GM21529 (cell line): ENCODE measurements around the gene PPM1L.

Source experiments
- ATAC-seq: cut with Tn5 transposase; IDR thresholded peaks from one replicate; pipeline ENCODE4 v1.9.1; 2021; ENCODE audit not compliant: unreplicated experiment

The PPM1L gene

DNA sequence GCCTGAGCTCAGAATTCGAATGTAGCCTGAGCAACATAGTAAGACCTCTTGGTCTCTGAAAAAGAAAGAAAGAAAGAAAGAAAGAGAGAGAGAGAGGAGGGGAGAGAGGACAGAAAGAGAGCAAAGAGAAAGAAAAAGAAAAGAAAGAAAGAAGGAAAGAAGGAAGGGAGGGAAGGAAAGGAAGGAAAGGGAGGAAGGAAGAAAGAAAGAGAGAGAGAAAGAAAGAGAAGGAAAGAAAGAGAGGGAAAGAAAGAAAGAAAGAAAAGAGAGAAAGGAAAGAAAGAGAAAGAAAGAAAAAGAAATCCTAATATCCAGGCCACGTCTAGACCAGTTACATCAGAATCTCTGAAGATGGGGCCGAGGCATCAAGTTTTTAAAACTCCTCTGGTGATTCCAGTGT, 50.7 kb downstream of the PPM1L start:
- no peak for ATAC-seq

DNA sequence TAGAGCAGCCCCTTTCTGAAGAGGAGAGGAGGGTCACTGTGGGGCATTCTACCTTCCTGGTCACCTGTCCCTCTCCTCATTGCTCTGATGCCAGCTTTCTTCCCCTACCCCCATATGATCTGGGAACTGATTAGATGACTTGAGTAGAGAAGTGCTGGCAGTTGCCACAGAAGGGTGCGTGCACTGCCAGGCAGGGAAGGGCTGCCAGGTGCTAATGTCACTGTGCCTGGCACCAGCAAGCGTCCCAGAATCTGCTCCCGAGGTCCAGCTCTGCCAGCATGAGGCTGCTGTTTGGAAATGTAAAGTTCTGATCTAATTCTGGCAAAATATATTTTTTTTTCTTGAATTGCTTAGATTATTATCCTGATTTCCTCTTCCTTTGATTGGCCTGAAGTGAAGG, 52.8 kb downstream of the PPM1L start:
- ATAC-seq = no peak

DNA sequence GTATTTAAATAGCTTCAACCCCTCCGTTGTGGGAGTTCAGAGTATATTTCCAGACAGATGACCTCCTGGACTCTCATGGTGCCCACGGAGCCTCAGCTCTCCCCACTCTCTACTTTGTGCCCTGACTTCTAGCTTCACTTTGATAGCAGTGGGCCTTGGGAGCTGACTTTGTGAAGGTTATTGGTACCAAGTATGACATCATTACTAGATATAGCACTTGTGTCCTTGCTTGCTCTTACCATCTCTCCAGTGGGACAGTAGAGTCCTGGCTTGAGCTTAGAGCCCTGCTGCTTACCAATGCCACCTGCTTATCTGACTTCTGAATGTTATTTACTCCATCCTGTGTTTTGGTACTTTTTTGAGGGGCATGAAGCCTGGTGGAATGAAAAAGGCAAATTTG, 53.4 kb downstream of the PPM1L start:
- ATAC-seq = no peak

DNA sequence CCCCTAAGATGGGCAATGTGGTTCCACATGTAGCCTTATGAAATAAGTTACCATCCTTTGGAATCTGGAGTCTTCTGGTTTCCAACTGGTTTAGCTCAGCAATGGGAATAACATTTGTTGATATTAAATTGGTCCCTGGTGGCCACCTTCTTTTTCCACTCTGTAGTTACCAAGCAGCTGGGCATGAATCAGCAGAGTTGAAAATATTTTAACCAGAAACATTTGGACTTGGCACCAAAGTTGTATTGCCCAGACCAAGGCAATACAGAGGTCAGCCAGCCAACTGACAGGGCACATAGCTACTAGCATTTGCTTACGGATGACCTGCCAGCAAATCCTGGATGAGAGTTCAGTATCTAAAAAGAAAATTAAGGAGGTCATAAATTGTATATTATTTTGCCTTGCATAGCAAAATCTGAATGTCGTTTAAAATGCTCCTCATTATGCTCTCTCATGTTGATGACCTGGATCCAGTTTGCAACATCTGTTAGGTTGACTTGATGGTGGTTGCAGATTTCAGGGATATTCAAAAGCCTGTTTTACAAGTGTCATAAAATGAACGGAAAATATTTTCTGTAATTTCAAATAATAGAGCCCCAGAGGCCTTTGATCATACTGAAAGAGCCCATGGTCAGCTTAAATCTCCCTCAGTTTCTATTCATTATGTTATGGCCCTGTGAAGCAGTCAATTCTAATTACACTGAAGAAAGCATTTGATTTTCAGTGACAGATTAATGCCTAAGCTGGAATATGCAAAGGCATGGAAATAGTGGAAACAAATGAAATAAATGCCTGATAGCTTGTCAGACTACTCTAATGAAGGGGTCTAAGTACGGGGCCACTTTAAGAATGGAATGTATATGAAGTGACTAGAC, 54.6 kb downstream of the PPM1L start:
- ATAC-seq = no peak

DNA sequence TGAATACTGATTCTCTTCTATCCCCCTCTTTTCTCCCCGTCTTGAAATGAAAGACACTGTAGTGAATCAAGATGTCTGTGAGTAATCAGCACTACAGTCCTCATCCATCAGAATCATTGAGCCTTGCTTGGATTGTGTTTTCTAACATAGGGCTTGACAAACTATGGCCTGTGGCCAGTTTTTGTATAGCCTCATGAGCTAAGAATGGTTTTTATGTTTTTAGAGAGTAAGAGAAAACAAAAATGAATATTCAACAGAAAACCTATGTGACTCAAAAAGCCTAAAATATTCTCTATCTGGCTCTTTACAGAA, 55.2 kb downstream of the PPM1L start:
- ATAC-seq = no peak

DNA sequence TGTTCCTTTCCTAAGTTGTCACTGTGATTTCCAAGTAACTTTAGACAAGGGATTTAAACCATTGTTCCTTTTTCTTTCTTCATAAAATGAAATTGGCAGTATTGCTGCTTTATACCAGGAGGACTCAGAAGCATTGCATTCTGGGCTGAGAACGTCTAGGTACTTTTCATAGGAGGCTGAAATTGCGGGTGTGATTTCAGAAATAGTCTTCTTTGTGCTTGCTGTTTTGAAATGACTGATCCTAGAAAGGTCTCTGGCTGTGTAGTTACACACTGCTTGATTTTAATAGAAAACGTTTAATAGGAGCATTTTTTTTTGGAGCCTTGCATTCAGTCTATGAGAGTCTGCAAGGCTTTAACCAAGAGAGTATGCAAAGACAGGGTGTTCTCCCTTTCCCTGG, 56.3 kb downstream of the PPM1L start:
- no peak for ATAC-seq

DNA sequence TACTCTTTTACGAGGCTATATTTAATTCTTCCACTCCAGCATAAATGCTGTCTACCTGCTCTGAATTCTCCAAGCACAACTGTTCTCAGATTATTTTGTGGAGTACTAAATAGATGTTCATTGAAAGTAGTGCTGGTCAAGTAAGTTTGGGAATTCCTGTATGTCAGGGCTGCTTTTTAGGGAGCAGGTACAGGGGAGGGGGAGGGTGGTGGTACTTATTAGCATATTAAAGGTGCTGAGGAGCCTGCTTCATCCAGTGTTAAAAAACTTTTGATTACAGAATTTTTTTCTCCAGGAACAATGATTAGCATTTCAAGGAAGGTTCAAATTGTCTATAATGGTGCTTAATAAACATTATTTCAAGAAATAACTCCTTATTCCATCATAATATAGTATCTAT, 59.2 kb downstream of the PPM1L start:
- no peak for ATAC-seq

DNA sequence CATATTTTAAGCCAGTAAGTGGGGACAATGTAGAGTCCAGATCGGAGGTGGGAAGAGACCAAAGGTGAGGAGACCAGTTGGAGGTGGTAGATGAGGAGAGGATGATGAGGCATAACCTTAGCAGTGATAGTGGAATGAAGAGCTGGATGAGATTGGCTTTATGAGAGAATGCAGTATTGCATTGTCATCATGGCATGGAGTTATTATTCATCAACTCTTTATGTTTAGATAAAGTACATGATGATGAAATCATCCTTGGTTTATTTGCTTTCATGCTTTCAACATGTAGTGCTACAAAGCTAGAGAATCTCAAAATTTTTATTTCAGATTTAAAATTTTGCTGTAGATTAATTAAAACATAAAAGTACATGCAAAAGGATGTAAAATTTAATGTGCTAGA, 64.0 kb downstream of the PPM1L start:
- ATAC-seq = no peak

DNA sequence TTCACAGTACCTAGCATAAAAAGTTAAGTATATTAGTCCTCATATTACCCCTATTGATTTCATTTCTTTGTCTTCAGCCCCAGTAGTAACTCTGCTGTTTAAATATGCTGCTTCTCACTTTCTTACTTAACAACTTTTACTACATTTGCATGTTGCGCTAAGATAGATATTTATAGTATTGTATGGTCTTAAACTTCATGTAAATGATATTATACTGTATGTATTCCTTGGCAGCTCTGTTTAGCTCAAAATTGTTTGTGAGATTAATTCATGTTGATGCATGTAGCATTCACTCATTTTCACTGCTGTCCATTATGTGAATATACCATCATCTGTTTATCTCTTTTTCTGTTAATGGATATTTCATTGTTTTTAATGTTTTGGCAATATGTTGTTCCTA, 64.4 kb downstream of the PPM1L start:
- no peak for ATAC-seq

DNA sequence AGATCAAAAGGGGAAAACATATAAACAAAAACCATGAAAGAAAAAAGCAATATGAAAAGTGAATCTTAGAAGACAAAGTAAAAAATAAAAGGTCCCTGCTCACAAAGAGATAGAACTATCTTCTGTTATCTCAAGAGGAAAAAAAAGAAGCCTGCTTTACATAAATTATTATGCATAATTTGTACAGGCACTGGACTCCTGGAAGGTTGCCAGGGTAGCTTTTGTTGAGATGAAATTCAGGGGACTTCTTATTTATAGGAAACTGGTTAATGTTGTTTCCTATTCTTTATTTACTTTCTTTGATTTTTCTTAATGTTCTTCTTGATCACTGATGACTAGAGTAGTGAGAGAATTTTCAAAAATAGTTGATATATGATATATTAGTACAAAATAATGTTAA, 66.9 kb downstream of the PPM1L start:
- no peak for ATAC-seq

DNA sequence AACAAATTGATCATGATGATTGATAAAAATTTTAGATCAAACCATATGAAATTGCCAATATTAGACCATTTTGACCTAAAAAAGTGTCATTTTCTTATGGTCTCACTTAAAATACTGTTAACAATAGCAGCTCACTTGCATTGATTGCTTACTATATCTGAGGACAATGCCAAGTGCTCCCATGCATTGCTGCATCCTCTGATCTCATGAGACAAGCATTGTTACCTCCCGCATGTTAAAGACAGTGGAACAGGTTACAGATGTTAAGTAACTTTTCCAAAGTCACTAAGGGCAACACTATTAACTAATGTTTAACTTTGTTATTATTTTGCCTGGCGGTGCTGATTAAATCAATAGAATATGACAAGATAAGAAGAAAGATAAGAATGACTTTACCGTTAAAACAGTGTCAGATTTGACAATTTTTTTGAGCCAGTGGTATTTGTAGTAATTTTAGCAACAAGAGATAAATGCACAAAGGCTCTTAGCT, 69.3 kb downstream of the PPM1L start:
- no peak for ATAC-seq

DNA sequence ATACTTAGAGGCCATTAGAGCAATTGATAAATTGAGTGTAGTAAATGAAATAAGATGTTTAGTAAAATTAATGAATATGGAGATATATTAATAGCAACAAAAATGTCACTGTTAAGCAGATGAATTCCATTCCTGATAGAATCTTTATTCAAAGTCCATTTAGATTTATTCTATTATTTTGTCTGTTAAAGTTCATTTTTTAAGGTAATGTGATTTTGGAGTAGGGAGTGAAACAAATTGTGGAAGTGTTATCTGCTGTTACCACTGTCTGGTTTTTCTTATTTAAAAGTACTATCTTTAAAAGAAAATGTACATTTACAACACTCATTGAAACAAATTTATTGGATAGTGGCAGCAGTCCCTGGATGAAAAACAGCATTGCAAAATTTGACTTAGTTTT, 70.4 kb downstream of the PPM1L start:
- no peak for ATAC-seq

DNA sequence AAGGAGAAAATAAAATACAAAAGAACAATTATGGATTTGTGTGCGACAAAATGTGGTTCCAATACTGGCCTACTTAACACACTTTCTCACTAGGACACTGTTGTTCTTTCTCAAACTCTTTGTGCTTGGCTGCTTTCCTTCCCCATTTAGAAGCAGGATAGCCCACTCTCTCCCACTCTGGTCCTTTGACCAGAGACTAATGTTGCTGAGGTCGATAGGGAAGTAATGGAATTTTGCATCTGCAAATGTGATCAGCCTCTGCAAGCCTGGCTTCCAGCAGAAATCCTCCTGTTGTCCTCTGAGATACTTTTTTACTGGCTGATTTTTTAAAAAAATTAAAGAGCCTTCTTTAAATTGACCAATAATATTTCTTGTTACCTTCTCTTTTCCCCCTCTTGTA, 71.0 kb downstream of the PPM1L start:
- ATAC-seq = no peak

DNA sequence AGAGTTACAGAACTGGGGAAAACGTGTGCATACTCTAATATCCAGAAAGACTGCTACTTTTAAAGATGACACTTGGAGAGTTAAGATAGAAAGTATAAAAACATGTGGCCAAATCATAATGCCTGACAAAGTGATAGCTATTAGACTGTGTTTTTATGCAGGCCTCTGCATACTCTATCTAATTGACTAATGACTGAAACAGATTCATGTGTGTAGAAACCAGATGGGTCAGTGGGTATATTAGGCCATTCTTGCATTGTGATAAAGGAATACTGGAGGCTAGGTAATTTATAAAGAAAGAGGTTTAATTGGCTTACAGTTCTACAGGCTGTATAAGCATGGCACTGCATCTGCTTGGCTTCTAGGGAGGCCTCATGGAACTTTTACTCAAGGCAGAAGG, 71.5 kb downstream of the PPM1L start:
- ATAC-seq = no peak

DNA sequence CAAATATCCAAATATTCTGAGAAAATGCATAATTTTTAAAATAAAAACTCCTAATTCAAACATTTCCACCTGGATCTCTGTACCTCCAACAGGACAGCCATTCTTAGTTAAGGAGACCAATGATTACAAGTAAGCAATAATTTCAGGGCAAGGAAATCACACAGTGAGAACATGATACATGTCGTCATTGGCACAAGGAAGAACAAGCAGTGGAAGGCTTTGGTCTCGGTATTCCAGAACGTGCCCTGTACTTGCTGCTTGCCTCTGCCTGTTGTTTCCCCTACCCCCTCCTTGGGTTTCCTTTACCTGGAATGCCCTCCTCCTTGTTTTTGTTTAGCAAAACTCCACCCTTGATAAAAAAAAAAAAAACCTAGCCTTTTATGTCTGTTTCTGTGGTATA, 72.8 kb downstream of the PPM1L start:
- no peak for ATAC-seq

DNA sequence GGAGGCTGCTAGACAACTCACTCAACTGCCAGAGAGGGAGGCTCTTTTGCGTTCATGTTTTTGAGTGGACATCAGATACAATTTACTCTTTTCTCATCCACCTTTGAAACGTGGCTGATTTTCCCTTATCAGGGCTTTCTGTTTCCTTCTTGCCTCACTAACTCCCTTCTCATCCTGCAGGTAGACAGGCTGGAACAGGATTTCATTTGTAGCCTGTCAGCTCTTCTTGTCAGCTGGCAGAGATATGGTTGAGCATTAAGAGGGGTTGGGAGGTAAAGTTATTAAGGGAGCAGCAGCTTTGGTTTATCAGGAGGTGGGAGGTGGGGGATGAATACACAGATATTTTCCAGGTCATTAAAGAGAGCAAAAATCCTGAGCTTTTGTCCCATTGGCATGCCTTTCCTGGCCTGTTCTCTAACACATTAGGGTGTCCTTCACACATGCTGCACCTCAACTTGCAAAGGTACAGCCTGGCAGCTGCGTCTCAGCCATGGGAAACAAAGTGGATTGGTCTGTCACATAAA, 73.5 kb downstream of the PPM1L start:
- no peak for ATAC-seq

DNA sequence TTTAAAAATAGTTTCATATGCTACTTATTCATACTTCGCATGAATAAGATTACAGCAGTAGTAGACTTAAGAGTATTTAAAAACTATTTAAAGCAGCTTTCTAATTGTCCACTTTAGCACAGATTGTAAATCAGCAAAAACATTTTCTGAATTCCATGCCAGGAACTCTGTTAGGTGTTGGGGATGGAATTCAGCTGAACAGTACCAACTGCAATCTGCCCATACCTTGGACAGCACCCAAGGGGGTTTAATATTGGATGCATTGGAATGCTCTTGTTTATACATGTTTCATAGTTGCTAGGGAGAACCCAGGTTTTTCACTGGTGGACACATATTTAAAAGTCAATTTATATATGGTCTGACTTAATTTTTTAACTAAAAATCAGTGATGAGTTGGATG, 74.8 kb downstream of the PPM1L start:
- no peak for ATAC-seq

DNA sequence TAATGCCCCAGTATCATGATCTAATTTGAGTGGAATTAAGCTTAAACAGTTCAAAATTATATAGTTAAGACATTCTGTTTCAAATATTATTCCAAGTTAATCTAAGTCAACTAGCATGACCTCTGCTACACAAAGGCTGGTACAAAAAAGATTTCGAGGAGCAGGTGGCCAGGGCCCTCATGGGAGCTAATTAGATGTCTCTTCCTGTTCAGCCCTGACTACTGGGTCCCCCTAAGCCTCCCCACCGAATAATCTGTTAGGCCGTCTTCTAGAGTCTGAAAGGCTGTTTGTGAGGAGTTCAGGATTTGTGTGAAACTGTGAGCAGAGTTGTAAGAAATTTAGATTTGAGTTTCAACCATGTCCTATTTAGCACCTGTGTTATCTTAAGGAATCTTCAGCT, 75.4 kb downstream of the PPM1L start:
- no peak for ATAC-seq

DNA sequence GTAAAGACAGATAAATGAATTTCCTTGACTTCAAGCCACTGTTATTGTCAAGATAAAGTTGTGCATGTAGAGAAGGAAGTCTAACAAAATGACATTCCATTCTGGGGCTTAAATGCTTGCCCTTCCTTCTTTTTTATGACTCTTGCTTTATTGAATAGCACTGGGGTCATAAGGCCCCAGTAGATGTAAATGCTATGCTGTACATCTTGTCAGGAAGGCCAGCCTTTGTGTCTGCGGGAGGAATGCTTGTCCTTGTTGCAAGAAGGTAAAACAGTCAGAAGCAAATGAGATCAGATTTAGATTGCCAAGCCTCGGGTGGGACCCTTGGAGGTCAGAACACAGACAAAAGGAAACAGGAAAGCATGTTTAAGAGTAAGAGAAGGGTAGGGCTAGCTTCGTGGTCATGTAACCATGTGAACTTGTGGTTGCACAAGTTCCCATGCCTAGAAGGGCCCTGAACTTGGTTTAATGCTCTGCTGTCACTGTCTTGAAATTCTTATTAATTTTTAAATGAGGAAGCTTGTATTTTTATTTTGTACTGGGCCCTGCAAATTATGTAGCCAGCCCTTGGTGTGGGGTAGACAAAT, 81.5 kb downstream of the PPM1L start:
- ATAC-seq = no peak

DNA sequence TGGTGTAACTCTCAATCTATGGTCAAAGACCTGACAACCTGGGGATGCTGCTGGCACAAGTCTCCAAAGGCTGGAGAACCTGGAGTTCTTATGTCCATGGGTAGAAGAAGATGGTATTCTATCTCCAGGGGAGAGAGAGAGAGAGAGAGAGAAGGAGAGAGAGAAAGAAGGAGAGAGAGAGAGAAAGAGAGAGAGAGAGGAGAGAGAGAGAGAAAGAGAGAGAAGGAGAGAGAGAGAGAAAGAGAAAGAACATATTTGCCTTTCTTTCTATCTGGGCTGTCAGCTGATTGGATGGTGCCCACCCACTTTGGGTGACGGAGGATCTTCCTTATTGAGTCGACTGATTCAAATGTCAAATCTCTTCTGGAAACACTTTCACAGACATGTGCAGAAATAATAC, 84.6 kb downstream of the PPM1L start:
- no peak for ATAC-seq

DNA sequence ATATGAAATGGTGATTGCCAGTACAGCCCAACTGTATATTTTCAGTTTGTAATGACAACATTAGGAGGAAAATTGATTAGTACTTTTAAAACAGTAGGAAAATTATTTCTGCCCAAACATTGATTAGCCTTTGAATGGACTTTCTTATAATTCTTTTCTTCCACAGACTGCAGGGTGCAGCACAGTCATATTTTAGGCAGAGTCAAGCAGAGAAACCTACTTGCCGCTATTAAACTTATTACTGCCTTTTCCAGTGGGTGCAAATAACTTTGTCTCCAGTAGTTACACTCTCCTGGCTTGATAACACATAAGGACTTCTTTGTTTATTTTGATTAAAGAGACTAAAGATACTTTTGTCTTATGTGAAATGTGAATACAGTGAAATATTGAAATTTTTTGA, 85.4 kb downstream of the PPM1L start:
- ATAC-seq = no peak
